Uterus (tissue), 4 donors: ENCODE data around the gene CHMP4B. TPM values are rescaled to one million over a fixed set of nuclear protein-coding genes. Genes with fewer than 3 reads are reported as not detected.

Experiments
- DNase-seq, 2 donors: peaks; one replicate each; pipeline ENCODE4 v3.0.0-alpha.2; 2019 to 2020
- H3K27ac ChIP-seq, 2 donors: fragments of 200-600 bp; sonication (generic); 1 replicate in 1 of 2; 2 replicates in 1 of 2; pipeline ENCODE4 v1.5.1; 2016 to 2018
- H3K27me3 ChIP-seq, 2 donors: fragments of 200-600 bp; sonication (generic); one replicate each; pipeline ENCODE4 v1.5.1; 2018 to 2019; ENCODE audit warnings: control low read depth in 1 of 2
- H3K36me3 ChIP-seq, 2 donors: fragments of 200-600 bp; sonication (generic); one replicate each; pipeline ENCODE4 v1.5.1; 2019; ENCODE audit warnings: control low read depth in 1 of 2
- H3K4me1 ChIP-seq, 2 donors: fragments of 200-600 bp; sonication (generic); one replicate each; pipeline ENCODE4 v1.5.1; 2018 to 2019; ENCODE audit warnings: control low read depth in 1 of 2
- H3K4me3 ChIP-seq, 2 donors: fragments of 200-600 bp; sonication (generic); 1 replicate in 1 of 2; 2 replicates in 1 of 2; pipeline ENCODE4 v1.5.1; 2018 to 2019; ENCODE audit warnings: mild to moderate bottlenecking in 1 of 2
- H3K9me3 ChIP-seq, 2 donors: fragments of 200-600 bp; sonication (generic); one replicate each; pipeline ENCODE4 v1.5.1; 2019; ENCODE audit warnings: control low read depth in 1 of 2
- POLR2A ChIP-seq, 2 donors: fragments of 450-650 bp; IDR thresholded peaks; one replicate each; pipeline ENCODE4 v1.6.1; 2016; ENCODE audit warnings: antibody characterized with exemption in 2 of 2, mild to moderate bottlenecking in 1 of 2, moderate library complexity in 1 of 2
- intact Hi-C: fragments of 100-400 bp; cut with DNase I; formaldehyde crosslinking; loops from one replicate; pipeline ENCODE4 v1.15.1; 2023; ENCODE audit warnings: low total_unique reads
- total RNA-seq, 4 donors: library from RNA; depleted of rRNA in 3 of 4; stranded (reverse); fragments of >200 nt in 3 of 4; gene quantifications; one replicate each; pipeline versions ENCODE4 v1.1.0 to v1.2.4, GENCODE V29; 2014 to 2023
- TF ChIP-seq, protein P1 (sequence below), 4 experiments: fragments of 200-600 bp in 2 of 4; fragments of 450-650 bp in 2 of 4; sonication (generic) in 2 of 4; IDR thresholded peaks; one replicate each; pipeline ENCODE4 v1.5.1; 2016 to 2019; ENCODE audit warnings: antibody characterized with exemption in 4 of 4, mild to moderate bottlenecking in 2 of 4, moderate library complexity in 1 of 4
- donor health status: DM: yes; HTN: yes; CAD: no.

The CHMP4B gene
- total RNA-seq, 4 donors from 2014 or later, result 48.0 to 73.8 (median 57.9) TPM

DNA sequence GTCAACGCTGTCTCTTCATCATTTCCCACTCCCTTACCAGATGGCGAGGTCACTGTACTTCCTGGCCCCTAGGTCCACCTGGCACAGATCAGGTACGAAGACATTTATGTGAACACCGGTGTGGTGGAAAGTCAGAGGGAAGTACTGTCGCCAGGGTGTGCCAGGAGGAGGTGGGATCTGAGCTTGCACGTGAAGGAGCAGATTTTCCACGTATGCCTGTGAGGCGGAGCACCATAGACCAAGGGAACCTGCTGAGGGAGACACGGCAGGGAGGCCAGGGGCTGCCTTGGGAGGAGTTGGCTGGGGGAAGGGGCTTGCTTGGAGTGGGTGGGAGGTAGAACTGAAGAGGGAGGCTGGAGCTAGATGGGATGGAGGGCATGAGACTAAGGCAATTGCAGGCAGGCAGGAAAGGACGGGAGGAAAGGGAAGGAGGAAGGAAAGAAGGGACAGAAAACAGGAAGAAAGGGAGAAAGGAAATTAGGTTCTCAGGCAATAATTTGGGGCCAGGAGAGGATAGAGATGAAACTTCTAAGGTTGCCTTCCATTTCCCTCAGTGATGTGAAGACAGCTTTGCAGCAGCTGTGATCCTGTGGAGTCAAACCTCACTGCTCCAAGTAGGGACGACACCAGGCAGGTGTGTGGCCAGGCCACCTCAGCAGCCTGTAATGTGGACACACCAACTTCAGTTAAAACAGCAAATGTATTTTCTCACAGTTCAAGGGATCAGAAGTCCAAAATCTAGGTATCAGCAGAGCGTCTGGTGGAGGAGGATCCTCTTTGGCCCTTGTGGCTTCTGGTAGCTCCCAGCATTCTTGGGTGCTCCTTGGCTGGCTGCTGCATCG, 46.8 kb downstream of the CHMP4B start:
- H3K27ac ChIP-seq, result no peak overlapping the region
- intact Hi-C loops, result no loop called here
- no peak for DNase-seq
- no peaks in the 10 kb centered on the region for H3K27me3 ChIP-seq
- no peak for TF ChIP-seq POLR2A (IDR thresholded peaks at IDR 0.05)
- TF ChIP-seq, protein P1, sequence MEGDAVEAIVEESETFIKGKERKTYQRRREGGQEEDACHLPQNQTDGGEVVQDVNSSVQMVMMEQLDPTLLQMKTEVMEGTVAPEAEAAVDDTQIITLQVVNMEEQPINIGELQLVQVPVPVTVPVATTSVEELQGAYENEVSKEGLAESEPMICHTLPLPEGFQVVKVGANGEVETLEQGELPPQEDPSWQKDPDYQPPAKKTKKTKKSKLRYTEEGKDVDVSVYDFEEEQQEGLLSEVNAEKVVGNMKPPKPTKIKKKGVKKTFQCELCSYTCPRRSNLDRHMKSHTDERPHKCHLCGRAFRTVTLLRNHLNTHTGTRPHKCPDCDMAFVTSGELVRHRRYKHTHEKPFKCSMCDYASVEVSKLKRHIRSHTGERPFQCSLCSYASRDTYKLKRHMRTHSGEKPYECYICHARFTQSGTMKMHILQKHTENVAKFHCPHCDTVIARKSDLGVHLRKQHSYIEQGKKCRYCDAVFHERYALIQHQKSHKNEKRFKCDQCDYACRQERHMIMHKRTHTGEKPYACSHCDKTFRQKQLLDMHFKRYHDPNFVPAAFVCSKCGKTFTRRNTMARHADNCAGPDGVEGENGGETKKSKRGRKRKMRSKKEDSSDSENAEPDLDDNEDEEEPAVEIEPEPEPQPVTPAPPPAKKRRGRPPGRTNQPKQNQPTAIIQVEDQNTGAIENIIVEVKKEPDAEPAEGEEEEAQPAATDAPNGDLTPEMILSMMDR (IDR thresholded peaks at IDR 0.05), result no peak
- no peak overlapping the region for H3K4me3 ChIP-seq
- no peaks in the 10 kb centered on the region for H3K36me3 ChIP-seq
- H3K4me1 ChIP-seq, result peaks cover 0 to 4% of the 10 kb centered on the region in 2 donors
- no peaks in the 10 kb centered on the region for H3K9me3 ChIP-seq

- H3K9me3 ChIP-seq, result no peaks in the 10 kb centered on the region
- H3K4me1 ChIP-seq, result peaks cover 0 to 4% of the 10 kb centered on the region in 2 donors
- TF ChIP-seq POLR2A (IDR thresholded peaks at IDR 0.05), result no peak
- TF ChIP-seq, protein P1 (IDR thresholded peaks at IDR 0.05), result no peak
- no peak overlapping the region for H3K4me3 ChIP-seq
- peak overlapping the region in 1 of 2 donors; percentile 33 for H3K27ac ChIP-seq
- no peak for DNase-seq
- H3K36me3 ChIP-seq, result no peaks in the 10 kb centered on the region
- intact Hi-C loops, result no loop called here
- H3K27me3 ChIP-seq, result no peaks in the 10 kb centered on the region
Observed at GRCh38 chr20:33858666-33859065, 47.5 kb downstream of the CHMP4B start.

DNA sequence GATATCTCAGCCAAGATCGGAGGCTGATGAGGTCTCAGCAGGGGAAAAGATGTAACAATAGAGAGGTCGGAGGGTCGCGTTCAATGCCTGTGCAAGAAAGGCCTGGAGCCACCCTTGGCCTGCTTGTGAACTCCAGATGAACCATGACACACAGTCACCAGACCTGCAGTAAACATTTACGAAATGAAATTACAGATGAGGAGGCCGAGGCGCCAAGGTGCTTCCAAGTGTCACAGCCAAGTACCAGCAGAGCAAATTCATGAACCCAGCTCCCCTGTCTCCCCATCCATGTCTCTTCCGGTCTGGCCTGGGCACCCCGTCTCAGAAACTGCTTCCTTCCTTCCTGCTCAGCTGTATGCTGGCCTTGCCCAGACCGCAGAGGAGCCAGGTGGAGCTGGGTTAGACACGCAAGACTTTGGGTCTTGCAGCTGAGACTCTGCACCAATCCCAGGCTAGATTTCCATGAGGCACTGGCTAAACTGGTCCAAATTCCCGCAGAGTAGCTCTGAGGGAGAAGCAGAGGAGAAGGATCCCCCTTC, 48.1 kb downstream of the CHMP4B start:
- Histone ChIP-seq H3K4me3 (no peak overlapping the region), H3K27ac (peak overlapping the region in 1 of 2 donors; percentile 33), H3K4me1 (peaks cover 0 to 4% of the 10 kb centered on the region in 2 donors), H3K27me3 (no peaks in the 10 kb centered on the region), H3K9me3 (no peaks in the 10 kb centered on the region), H3K36me3 (no peaks in the 10 kb centered on the region)
- DNase-seq, result peak in 1 of 2 donors; percentile 27
- intact Hi-C loops, result no loop called here
- no peak for TF ChIP-seq POLR2A (IDR thresholded peaks at IDR 0.05)
- TF ChIP-seq, protein P1 (IDR thresholded peaks at IDR 0.05), result no peak

- no peak overlapping the region for H3K4me3 ChIP-seq
- DNase-seq, result no peak
- H3K27me3 ChIP-seq, result no peaks in the 10 kb centered on the region
- peak overlapping the region in 1 of 2 donors; percentile 11 for H3K27ac ChIP-seq
- H3K4me1 ChIP-seq, result peaks cover 0 to 4% of the 10 kb centered on the region in 2 donors
- TF ChIP-seq, protein P1 (IDR thresholded peaks at IDR 0.05), result no peak
- TF ChIP-seq POLR2A (IDR thresholded peaks at IDR 0.05), result no peak
- intact Hi-C loops, result loop anchor here (10.0 kb wide), 1 partner anchor 215 kb away; no protein-coding TSS in a partner anchor
- no peaks in the 10 kb centered on the region for H3K9me3 ChIP-seq
- no peaks in the 10 kb centered on the region for H3K36me3 ChIP-seq
Observed at GRCh38 chr20:33859751-33860150, 48.6 kb downstream of the CHMP4B start.

DNA sequence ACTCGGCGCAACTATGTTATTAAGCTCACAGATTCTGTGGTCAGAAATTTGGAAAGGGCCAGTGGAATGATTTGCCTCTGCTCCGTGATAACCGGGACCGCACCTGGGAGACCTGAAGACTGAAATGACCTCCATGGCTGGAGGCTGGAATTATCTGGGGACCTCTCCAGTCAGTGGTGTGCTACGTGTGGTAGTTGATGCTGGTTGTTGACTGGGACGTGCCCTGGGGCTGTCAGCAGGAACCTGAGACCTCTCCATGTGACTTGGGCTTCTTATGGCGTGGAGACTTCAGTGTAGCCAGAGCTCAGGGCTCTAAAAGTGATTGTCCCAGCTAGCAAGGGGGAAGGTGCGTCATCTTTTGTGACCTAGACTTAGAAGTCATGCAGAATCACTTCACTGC, 50.3 kb downstream of the CHMP4B start:
- Histone ChIP-seq H3K4me1 (peaks cover 0 to 4% of the 10 kb centered on the region in 2 donors), H3K4me3 (no peak overlapping the region), H3K9me3 (no peaks in the 10 kb centered on the region), H3K27ac (no peak overlapping the region), H3K27me3 (no peaks in the 10 kb centered on the region), H3K36me3 (no peaks in the 10 kb centered on the region)
- no peak for TF ChIP-seq POLR2A (IDR thresholded peaks at IDR 0.05)
- TF ChIP-seq, protein P1 (IDR thresholded peaks at IDR 0.05), result no peak
- intact Hi-C loops, result loop anchor here (10.0 kb wide), 1 partner anchor 213 kb away; no protein-coding TSS in a partner anchor
- DNase-seq, result no peak
